ENCODE data around the gene GRM5.

GRM5 gene

GRCh38 chr11:88603091-88603867 lies 462.5 kb downstream of the GRM5 start:
- DNase-seq: peak; percentile 64

DNA sequence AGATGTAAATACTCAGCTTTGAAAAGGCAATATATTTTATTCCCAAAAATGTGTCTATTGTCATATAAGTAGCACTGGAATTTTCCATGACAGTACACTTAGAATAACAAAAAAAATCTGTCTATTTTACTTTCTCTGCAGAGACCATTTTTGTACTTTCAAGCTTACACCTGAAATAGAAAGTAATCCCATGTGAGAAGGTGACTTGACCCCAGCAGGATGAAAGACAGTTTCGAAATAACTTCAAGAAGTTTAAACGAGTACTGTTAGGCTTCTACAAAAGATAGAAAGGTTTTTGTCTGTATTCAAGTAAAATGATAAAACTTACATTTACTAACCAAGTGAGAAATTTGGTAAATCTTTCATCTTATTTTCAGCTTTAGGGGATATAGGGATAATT lies 468.4 kb downstream of the GRM5 start:
- no peak for DNase-seq

- DNase-seq: no peak
Observed at GRCh38 chr11:88596786-88597185, 469.0 kb downstream of the GRM5 start.

DNA sequence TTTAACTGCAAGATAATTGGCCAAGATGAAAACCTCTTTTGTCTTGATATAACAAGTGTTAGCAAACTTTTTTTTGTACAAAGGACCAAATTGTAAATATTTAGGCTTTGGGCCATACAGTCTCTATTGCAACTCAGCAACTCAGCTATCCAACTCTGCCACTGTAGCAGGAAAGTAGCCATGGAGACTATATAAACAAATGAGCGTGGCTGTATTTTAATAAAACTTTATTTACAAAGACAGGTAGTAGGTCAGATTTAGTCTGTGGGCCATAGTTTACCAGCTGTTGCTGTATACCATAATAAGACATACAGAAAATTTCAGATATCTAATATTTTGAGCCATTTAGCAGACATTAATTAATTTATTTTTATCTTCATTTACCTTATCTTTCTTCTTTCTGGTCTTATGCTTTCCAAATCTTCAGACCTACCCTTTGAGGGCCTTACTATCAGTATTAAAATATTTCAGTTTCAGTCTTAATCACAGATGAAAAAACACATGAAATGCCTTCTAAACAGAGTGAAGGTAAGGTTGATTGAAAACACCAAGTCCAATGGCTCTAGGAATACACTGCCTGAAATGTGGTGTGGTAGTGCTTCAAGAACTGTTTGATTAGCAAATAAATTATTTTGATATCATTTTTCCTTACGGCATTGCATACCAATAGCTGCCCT lies 471.4 kb downstream of the GRM5 start:
- no peak for DNase-seq

GRCh38 chr11:88590361-88590760 lies 475.4 kb downstream of the GRM5 start:
- peak; percentile 36 for DNase-seq

GRCh38 chr11:88583251-88583650 lies 482.5 kb downstream of the GRM5 start:
- no peak for DNase-seq

- DNase-seq: no peak
Observed at GRCh38 chr11:88579466-88579865, 486.3 kb downstream of the GRM5 start.

- no peak for DNase-seq
Observed at GRCh38 chr11:88576741-88577140, 489.0 kb downstream of the GRM5 start.

DNA sequence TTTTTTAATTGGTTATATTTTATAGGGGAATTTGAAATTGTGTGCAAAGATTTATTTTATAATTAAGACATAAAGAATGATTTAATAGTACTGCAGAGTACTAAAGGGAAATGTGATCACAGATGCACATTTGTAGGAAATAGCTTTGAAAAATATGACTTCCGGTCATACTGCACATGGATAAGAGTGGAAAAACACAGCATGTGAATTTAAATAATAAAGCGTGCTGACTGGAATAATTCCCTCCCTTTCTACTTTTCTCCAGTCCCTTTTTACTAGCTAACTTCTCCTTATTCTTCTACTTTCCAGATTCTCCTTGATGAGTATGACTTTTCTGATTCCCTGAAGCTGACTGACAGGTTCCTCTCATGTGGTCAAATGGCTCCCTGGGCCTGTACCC lies 489.9 kb downstream of the GRM5 start:
- DNase-seq: no peak

- DNase-seq: no peak
Observed at GRCh38 chr11:88569342-88569741, 496.4 kb downstream of the GRM5 start.

- peak; percentile 89 for DNase-seq
Observed at GRCh38 chr11:88555829-88556202, 510.0 kb downstream of the GRM5 start.

GRCh38 chr11:88555018-88555828 lies 510.6 kb downstream of the GRM5 start:
- peak; percentile 99 for DNase-seq

DNA sequence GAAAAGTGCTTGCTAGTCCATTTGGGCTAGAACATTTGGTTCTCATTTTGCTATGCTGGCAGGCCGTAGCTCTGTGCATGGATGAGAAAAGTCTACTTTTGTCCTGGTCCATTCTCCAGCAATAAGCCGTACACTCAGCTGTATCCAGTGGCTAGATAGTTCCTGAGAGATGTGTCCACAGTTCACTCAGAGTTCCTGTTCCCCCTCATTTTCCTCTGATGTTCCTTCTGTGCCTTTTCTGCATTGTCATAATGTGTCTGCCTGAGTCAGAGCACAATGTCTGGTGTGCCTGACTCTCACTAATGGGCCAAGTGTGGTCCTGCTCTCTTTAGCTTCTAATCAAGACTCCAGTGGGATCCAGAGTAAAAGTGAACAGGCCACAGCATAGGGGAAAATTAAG lies 512.6 kb downstream of the GRM5 start:
- peak; percentile 27 for DNase-seq

GRCh38 chr11:88552379-88553062 lies 513.3 kb downstream of the GRM5 start:
- peak; percentile 37 for DNase-seq

- peak; percentile 58 for DNase-seq
Observed at GRCh38 chr11:88544656-88545280, 521.0 kb downstream of the GRM5 start.

DNA sequence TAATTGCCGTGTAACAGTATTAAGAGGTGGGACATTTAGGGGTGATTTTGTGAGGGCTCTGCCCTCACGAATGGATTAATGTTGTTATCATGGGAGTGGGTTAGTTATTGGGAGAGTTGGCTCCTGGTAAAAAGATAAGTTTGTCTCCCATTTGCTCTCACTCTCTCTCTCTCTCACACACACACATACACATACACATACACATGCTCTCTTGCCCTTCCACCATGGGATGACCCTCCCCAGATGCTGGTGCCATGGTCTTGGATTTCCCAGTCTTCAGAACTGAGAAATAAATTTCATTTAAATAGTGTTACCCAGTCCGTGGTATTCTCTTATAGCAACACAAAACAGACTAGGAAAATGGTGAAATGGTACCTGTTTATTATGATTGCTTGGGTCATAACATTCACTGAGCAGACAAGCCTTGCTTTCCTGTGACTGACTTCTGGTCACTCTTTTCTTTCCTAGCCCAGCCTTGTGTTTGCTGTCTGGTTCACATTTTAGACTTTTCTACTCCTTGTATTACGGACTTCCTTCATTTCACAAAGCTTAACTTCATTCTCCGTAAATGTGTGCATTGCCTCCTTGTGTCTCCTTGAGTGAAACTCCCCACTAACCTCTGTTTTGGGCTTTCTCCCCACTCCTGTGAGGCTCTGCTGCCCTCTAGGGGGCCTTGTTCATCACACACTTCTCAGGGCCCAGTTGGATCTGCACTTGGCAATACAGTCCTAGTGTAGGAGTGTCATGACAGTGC lies 521.7 kb downstream of the GRM5 start:
- DNase-seq: peak; percentile 91

GRCh38 chr11:88541006-88541405 lies 524.8 kb downstream of the GRM5 start:
- DNase-seq: no peak

DNA sequence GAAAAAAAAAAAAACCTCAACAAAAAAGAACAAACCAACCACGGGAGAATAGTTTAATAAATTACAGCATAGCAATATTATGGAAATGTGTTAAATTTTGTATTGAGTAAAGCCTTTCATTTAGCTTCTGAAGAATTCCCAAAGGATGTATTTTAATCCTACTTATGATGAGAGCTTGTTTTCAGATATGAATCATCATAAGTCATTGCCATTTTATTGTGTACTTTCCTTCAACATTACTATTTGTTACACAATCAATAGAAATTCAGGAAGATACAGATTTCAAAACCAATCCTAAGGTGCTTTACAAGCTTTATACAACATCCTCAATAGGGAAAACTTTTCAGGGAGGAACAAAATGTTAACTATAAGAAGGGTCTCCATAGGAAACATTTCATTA lies 527.7 kb downstream of the GRM5 start:
- peak; percentile 73 for DNase-seq

DNA sequence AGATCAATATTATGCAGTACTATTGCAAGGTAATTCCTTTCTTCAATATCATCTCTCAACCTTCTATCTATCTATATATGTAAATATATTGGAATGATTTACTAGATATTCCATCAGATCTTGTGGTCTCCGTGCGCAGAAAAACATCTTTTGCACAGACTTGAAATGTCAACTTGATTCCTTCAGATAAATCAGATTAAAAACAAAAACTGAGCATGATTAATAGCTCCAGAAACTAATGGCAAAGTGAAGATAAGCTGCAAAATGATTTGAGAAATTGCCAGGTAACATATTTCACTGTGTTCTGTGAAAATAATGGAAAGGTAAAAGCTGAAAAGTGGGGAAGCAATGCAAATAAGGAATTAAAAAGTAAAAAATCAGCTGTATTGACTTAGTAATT lies 528.2 kb downstream of the GRM5 start:
- no peak for DNase-seq

- no peak for DNase-seq
Observed at GRCh38 chr11:88536616-88537265, 529.0 kb downstream of the GRM5 start.

DNA sequence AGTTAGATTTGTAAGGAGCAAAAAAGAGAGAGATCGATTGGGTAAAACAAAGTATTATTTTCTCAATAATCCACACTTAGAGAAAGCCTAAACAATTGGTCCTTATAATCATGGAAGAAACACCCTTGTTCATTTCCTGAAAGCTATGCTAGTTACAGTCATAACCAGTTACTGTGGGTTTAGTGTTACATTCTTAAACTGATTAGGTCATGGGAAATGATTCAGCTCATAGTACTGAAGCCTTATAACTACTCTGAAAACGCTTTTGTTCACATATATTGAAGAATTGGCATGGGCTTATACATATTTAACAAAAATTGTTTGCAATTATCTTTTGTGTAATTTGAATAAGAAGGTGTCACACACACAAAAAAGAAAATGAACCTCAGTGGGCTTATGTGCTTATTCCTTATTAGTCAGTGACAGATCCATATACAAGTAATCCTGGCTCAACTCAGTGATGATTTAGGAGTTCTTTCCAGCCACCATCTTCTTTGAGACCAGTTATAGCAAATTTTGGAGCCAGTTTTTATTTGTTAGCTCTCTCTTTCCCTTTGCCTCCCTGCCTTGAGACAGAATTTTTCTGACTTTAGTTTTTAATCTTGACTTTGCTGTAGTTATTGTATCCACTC lies 529.8 kb downstream of the GRM5 start:
- peak; percentile 91 for DNase-seq

Measured in fibroblast of skin of right quadriceps (primary cell).